NCI-H526 (cell line): ENCODE results near the gene TANGO2.
A peak's percentile ranks its signal among the peaks of the same experiment; 100 is the strongest.

Source experiments
- DNase-seq, 2 experiments: peaks; one replicate each; lab custom pipeline; 2025; lab: John Stamatoyannopoulos, UW

TANGO2 gene

DNA sequence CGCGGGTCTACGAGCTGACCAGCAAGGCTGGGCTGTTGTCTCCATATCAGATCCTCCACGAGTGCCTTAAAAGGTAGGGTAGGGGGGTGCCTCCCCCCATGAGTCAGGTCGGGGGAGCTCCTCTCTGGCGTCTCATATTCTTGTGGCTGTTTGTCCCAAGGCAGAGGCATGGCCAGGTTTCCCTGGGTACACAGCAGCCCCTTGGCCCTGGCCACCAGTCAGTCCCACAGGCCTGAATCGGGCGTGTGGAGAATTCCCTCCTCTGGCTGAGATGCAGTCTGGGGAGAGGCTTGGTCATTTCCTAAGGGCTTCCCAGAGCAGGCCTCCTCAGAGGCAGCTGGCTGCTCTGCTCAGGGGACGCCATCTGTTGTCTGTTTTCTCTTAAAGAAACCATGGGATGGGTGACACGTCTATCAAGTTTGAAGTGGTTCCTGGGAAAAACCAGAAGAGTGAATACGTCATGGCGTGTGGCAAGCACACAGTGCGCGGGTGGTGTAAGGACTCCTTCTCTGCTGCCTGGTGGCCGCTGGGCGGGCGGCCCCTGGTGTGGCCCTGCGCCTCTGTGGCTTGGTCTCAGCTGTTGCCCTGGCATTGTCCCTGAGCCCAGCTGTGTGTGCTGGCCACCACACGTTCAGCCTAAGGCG, 85.4 kb downstream of the TANGO2 start:
- no peak for DNase-seq

DNA sequence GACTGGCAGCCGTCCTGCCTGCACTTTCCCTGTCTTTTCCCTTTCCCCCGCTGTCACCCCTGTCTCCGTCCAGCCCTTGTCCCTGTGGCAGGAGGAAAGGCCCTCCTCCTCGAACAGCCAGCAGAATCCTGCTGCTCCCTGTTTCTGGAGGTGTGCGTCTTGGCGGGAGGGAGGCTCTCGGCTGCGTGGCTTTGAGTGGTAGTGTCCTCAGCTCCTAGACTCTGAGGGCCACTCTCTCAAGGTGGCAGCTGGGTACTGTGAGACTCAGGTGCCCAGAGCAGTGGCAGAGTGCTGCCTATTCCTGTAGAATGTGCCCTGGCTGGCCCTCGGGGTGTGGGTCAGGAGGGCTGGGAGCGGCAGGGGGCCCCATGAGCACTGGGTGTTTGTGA, 85.9 kb downstream of the TANGO2 start:
- no peak for DNase-seq

- no peak for DNase-seq
Measured at GRCh38 chr22:20107471-20107901, 86.6 kb downstream of the TANGO2 start.

DNA sequence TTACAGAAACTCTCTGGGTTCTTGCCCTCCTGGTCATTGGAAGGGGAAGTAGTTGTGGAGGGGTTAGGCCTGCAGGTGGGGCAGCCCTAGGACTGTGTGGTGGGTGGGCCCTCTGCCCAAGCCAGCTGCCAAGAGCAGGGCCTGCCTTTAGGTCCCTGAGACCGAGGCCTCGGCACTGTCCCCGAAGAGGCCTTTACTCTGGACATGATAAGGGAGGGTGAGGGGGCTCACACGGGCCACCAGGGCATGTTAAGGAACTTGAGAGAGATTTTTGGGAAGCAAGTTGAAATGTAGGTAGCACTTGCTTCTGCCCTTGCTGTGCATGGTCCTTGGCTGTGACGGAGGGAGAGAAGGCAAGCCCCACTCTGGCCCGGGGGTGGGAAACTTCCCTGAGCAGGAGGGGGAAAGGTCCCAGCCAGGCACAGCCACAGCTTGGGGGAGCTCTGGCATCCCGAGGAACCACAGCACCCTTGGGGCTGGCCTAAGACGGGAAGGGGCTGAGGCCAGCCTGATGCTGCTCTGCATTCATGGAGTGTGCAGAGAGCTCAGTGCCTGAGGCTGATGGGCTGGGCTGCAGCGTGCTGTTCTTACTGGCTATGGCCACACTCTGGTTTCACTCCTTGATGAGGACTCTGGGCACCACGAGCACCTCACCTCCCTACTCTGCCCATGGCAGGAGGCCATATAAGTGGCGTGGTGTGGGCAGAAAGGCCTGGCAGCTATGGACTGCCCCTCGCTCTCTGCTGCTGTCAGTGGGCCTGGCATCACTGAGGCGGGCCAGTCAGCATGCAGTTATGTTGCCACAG, 87.2 kb downstream of the TANGO2 start:
- DNase-seq = no peak

GRCh38 chr22:20108757-20109230, 87.9 kb downstream of the TANGO2 start:
- no peak for DNase-seq

DNA sequence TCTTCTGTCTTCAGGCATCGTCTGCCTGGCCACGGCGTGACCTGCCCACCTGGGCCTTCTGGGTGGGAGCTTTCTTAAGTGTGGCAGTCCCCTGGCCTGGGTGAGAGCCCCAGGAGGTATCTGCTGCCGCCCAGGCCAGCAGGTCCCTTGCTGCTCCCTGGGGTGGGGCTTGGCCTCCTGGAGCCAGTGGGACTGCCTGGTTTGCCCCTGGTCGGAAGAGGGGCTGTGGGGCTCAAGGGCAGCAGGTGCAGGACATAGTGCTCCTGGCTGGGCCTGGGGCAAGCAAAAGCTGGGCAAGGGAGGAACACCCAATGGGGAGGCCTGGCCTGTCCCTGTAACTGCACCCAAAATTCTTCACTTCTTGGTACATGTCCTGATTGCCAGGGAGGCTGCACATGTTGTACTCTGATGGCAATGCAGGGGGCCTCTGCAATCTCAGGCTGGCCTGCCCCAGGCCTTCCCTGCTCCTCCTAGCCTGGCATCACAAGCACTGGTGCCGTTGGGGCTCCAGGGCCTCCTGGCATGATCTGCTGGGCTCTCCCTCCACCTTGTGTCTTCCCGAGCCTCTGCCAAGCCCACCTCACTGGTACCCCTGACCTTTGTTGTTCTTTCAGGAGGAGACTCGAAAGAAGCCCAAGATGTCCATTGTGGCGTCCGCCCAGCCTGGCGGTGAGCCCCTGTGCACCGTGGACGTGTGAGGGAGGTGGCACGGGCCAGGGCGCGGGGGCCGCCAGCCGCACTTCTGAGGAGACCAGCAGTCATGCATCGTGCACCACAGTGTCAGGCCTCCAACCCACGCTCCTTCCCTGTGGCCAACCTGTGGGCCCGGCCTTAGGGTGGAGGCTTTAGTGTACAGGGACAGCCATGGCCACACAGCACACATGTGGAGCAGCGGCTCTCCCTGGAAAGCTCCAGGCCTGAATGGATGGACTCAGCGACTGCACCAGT, 88.8 kb downstream of the TANGO2 start:
- DNase-seq = no peak

GRCh38 chr22:20110359-20110985, 89.6 kb downstream of the TANGO2 start:
- no peak for DNase-seq

DNA sequence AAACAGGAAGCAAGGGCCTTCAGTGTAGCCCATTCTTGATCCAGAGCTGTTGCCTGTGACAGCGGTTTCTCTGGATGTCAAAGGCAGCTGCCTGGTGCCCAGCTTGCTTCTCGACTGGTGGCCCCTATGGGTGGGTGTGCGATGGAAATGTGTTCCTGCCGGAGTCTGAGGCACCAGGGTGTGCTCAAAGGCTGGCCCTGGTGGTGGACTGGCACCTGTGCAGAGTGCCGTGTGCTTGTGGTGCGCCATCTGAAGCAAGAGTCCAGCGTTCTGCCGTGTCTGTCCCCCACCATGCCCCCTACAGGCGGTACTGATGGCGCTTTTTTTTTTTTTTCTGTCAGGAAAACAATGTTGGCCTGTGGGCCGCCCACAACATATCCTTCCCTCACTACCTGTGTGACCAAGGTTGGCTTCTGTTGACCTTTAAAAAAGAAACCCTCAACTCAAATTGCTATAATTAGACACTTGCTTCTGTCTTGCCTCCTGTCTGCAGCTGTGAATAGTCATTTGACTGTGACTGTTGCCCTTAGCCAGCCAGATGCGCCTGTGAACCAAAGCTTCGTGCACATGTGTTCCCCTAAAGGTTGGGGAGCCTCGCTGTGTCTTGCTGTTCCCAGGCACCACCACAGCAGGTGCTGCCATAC, 90.3 kb downstream of the TANGO2 start:
- peak; percentile 12 to 58 for DNase-seq

DNA sequence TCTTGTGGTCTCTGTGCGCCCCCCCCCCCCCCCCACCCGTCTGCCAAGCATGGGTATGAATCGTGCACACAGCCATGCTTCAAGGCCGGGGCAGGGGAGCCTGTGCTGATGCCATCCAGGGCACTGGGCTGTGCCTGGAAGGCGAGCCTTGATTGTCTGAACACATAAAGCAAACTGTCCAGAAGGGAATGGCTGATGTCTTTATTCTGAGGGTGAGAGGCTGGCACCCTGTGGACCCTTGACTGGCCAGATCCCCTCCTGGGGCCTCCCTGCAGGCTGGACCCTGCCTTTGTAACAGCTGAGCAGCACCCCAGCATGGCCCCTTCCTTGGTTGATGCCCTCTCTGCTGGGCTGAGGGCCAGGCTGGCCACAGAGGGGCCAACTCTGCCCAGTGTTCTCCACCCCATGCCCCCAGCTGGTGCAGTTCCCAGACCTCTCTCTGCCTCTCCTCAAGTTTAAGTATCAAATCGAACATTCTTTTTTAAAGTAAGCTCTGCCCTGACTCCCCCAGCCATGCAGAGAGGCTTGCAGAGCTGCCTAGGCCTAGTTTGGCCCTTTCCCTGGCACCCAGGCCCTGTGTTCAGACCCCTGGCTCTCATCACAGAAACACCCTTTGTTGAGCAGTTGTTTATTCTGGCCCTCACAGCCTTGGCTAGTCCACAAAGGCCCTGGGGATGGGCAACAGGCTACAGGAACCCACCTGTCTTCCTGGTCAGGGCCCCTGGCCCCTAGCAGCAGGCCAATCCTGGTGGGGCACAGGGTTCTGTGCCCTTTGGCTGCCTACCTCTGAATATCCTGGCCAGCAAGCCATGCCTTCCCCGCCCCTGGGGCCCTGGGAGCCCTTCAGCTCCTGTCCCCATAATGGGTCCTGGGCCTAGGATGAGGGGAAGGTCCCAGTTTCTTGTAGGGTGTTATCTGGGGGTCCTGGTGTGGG, 91.0 kb downstream of the TANGO2 start:
- no peak for DNase-seq

- no peak for DNase-seq
Measured at GRCh38 chr22:20112623-20113511, 92.0 kb downstream of the TANGO2 start.

DNA sequence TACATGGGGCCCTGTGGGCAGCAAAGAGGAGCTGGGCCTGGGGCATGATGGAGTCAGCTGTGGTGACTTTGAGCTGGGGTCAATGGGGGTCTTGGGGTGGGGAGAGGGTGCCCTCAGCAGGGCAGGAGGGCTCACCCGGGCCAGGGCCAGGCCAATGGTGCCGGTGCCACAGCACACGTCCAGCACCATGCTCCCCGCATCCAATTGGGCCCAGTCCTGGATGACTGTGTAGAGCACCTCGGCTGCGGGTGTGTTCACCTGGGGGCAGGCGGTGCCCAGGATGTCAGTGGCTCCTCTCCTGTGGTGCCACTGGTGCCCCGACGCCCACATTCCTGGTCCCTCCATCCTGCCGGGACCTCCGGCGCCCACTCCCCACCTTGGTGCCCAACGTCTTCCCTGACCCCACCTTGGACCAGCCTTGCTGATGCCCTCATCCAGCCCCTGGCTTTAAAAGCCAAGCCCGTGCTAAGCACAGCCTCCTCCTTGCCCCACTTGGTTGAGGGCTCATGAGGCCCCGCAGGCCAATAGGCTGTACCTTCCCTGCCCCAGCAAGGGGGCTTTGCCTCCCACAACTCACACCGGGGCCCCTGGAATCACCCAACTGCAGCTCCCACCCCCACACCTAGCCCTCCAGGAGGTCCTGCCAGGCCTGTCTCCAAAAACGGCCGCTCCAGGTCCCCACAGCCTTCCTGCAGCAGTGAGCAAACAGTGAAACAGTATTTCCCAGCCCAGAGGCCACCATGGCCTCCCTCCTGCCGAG, 92.8 kb downstream of the TANGO2 start:
- DNase-seq = no peak

DNA sequence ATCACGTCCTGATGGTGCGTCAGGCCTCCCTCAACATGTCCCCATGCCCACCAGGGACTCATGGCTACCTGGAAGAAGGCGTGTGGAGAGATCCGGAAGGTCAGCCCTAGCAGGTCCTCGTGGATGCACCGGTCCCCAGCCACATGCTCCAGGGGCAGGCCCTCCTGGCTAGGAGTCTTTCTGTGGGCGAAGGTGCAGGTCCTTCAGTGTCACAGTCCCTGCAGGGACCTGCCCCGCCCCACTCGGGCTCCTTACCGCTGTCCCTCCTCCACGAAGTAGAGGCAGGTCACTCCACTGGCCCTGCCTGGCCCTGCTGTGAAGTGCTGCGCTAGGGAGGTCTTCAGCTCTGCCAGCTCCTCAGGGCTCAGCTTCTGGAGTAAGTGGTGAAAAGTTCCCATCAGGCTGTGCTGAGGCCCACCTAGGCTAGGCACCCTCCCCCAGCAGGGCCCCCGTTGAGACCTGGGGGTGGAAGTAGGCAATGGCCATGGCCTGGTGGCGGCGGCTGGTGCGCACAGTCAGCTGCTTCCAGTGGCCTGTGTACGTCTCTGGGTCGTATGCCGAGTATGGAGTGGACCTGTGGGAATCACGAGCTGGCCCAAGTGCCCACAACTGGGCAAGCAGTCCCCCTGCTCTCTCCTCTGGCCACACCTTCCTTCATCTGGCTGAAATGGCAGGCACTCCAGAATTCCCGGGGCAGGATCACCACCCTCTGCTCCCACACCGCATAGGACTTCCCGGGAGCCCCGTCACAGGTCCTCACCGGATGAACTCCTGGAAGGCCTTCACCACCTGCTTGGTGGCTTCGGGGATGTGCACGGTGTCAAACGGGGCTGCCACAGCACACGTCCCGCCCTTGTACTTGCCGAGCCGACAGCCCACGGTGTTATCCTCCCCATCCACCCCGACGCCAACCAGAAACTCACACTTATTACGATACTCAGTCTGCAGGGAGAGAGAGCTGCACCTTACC, 93.9 kb downstream of the TANGO2 start:
- DNase-seq = no peak

DNA sequence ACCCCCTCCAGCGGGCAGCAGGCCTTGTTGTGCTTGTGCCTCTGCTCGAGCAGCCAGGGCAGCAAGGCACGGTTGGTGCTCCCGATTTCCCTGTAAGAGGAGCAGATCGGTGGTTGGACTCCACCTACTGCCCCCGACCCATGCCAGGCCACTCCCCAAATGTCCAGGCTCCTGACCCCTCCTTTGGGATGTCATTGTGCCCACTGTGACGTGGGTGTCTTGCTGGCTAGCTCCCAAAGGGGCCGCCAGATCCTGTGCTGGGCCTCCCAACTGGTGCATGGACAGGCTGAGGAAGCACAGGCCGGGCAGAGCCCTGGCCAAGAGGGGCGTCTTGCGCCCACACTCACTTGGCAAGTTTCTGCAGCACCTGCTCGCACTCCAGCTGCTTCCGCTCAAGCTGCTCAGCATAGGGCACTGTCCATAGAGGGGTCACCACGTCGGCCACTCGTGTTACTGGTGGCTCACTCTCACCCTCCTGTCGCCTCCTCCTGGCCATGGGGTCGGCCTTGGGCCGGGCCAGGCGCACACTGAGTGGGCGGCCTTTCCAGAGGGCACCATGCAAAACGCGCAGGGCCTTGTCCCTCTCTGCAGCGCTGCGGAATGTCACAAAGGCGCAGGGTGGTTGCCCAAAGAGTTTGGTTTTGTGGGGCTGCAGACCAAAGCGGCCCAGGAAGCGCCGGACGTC, 94.9 kb downstream of the TANGO2 start, which contains the start of gene RANBP1:
TSS of gene RANBP1 (plus strand) at position 414 of the 685 bp plus-strand sequence. CDS start at position 495, 81 bp downstream.
- DNase-seq = no peak

DNA sequence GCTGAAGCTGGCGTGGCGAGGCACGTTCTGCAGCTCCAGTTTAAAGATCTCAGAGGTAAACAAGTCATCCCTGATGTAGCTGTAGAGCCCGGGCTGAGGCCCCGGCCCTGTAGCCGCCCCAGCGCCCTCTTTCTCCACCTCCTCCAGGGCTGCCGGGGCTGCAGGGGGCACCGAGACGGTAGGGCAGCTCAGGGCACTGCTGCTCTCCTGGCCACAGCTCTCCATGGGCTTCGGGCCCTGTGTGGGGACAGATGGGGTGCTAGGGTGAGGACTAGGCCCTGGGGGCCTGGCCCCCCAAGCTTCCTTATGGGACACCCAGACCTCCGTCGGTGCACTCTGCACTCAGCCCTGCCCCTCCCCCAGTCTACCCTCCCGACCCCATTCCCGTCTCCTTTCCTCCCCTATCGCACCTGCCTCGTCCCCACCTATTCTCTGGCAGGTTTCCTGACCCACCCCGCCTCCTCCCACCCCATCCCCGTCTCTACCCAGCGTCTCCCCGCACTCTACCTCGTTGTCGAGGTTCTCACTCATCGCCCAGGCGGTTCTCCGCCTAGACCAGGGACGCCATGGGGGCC, 95.6 kb downstream of the TANGO2 start:
- no peak for DNase-seq
